Epithelial cell of proximal tubule (primary cell): ENCODE measurements around the gene ZMYM1. TPM values are rescaled to one million over a fixed set of nuclear protein-coding genes. Genes with fewer than 3 reads are reported as not detected.
"Not testable (repeated sequence)": the region's sequence is repeated elsewhere in the genome, so short reads cannot be mapped to it uniquely, and the experiment has no call there.

Experiments
- DNase-seq: peaks from one replicate; pipeline ENCODE4 v3.0.0-alpha.2; 2011; ENCODE audit warnings: low read depth
- H3K4me3 ChIP-seq: 2 replicates; pipeline ENCODE4 v1.5.1; 2011; ENCODE audit warnings: low read depth, mild to moderate bottlenecking, low read length
- CTCF ChIP-seq: conservative IDR thresholded peaks from 2 replicates; pipeline ENCODE4 v1.5.1; 2012; ENCODE audit warnings: low read depth, mild to moderate bottlenecking, low read length
- total RNA-seq: library from RNA; depleted of rRNA; stranded (reverse); fragments of >200 nt; gene quantifications from 2 replicates; pipeline ENCODE4 v1.2.3, GENCODE V29; 2015

Gene ZMYM1
- total RNA-seq, 1 donor from 2014 or later = 12.6 TPM

GRCh38 chr1:35143737-35144508 lies 64.7 kb downstream of the ZMYM1 start:
- no peak for DNase-seq
- TF ChIP-seq CTCF = no peak
- no peak overlapping the region for H3K4me3 ChIP-seq

- H3K4me3 ChIP-seq = peak overlapping the region; percentile 43
Observed at GRCh38 chr1:35145892-35146549, 66.8 kb downstream of the ZMYM1 start.

GRCh38 chr1:35151220-35151619 lies 72.0 kb downstream of the ZMYM1 start:
- no peak for DNase-seq
- H3K4me3 ChIP-seq = no peak overlapping the region
- no peak for TF ChIP-seq CTCF

More at GRCh38 chr1:35145892-35146549, 66.8 kb downstream of the ZMYM1 start:
- DNase-seq = not testable (repeated sequence)

- no peak for TF ChIP-seq CTCF
- no peak overlapping the region for H3K4me3 ChIP-seq
- no peak for DNase-seq
Observed at GRCh38 chr1:35164893-35165292, 85.7 kb downstream of the ZMYM1 start.

Other genes starting within 250 kb of the ZMYM1 start
- 30.8 and 54.0 TPM in 2 replicates for gene SMIM12, start 219.6 kb upstream of the ZMYM1 start, total RNA-seq
- 0.22 and 0.81 TPM in 2 replicates for gene DLGAP3, start 149.7 kb upstream of the ZMYM1 start, total RNA-seq
- 20.1 and 28.8 TPM in 2 replicates for gene TMEM35B, start 94.0 kb upstream of the ZMYM1 start, total RNA-seq
- 4.6 and 8.0 TPM in 2 replicates for gene ZMYM6, start 47.4 kb upstream of the ZMYM1 start, total RNA-seq
- gene SFPQ, start 113.8 kb downstream of the ZMYM1 start, total RNA-seq = 136 and 223 TPM in 2 replicates
- 19.8 and 28.6 TPM in 2 replicates for gene ZMYM4, start 189.3 kb downstream of the ZMYM1 start, total RNA-seq